HAP-1 (cell line): ENCODE results near the gene GPR17.

Source experiments
- DNase-seq, 2 experiments: peaks; one replicate each; pipeline ENCODE4 v3.0.0-alpha.2; 2016 to 2020; ENCODE audit warnings: low spot score in 2 of 2
- H3K27me3 ChIP-seq: fragments of 250-450 bp; sonication (Bioruptor Pico); 2 replicates; pipeline ENCODE4 v1.5.1; 2020; ENCODE audit warnings: low read depth, mild to moderate bottlenecking, moderate library complexity
- H3K36me3 ChIP-seq: fragments of 250-450 bp; sonication (Bioruptor Pico); replicated peaks from 2 replicates; pipeline ENCODE4 v1.5.1; 2020; ENCODE audit warnings: mild to moderate bottlenecking
- H3K4me1 ChIP-seq: fragments of 250-450 bp; sonication (Bioruptor Pico); 2 replicates; pipeline ENCODE4 v1.5.1; 2020; ENCODE audit warnings: mild to moderate bottlenecking
- H3K4me3 ChIP-seq: fragments of 250-450 bp; sonication (Bioruptor Pico); 2 replicates; pipeline ENCODE4 v1.5.1; 2020; ENCODE audit warnings: mild to moderate bottlenecking, moderate library complexity
- H3K9me3 ChIP-seq: fragments of 250-450 bp; sonication (Bioruptor Pico); 2 replicates; pipeline ENCODE4 v1.5.1; 2020; ENCODE audit warnings: mild to moderate bottlenecking, moderate library complexity
- in situ Hi-C: fragments of 300-500 bp; cut with MboI; formaldehyde crosslinking; loops from 3 replicates; pipeline ENCODE4 v1.14.3; 2020; ENCODE audit warnings: low sequenced_read_pairs, inconsistent platforms, mixed read lengths

Gene GPR17

DNA sequence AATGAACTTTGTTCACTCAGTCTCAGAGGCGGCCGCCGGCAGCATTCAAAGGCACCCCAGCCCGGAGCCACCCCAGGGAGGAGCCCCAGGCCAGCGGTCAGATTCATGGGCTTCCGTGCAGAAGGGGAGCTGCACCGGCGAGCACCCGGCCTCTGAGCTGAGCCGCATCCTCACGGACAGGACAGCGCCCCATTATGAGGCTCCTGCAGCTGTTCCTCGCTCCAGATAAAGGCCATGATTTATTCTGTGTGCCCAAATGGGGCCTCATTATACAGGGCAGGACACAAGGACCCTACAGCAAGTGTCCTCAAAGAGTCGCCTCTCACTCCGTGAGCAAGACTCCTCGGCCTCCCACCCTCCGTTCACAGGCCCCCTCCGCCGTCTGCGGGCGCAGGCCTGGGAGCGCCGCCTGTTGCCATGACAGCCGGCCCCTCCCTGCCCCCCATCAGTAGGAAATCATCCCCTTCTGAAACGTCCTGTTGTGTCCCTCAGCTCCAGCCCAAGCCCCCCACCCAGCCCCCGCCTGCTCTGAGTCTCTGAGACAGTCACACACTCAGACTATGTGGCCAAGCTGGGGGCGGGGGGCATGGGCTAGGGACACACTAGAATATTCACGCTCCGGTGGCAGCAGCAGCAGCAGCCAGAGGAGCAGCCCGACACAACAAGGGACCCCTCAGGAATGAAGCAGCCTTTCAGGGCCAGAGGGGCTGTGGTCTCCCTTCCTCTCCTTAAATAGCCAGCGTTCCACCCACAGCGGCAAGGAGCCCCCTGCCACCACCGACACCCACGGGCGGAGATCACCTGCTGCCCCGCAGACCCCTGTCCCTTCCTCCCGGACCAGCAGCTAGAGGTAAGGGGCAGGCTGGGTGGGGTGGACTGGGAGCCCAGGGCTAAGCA is at the start of gene GPR17:
Gene GPR17 (plus strand): TSS at position 759 of the 897 bp plus-strand sequence. CDS start 4,583 bp downstream, outside the sequence.
- Histone ChIP-seq H3K4me1 (no peaks in the 10 kb centered on the region), H3K9me3 (no peaks in the 10 kb centered on the region), H3K4me3 (no peak within 1 kb of the TSS), H3K36me3 (no peaks in the 10 kb centered on the region), H3K27me3 (no peaks in the 10 kb centered on the region)
- DNase-seq: no peak
- in situ Hi-C loops: no loop called here

DNA sequence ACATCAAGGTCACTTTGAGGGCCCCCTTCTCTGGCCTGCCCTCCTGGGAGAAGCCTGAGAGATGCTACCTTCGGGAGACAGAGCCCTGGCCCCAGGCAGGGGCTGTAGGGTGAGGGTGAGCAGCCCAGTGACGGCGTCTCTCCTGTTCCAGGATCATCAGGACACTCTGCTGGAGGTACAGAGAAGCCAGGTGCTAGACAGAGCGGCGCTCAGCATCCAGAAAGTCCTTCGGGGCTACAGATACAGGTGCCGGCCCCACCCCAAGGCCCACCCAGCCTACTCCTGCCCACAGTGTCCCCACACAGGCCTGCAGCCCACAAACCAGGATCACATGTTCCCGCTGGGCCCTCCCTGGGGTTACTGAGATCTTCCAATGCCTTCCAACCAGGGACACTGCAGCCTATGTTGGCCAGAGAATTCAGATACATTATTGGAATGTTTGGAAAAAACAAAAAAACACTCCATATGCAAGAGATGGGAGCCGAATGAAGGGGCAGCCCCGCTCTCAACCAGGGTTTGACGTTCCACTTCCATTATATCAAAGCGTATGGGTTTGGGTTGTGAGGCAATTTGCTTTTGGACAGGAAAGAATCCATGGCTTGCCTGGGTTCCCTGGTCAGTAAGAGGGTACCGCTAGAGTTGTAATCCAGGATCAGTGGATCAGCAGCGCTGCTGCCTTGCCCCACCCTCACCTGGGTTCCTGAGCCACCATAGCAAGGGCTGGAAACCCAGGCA is 49.5 kb upstream of the GPR17 start:
- peaks cover 4% of the 10 kb centered on the region; the same call in 1 of the 2 replicates for H3K27me3 ChIP-seq
- H3K36me3 ChIP-seq: no peaks in the 10 kb centered on the region
- DNase-seq: no peak
- H3K4me1 ChIP-seq: no peaks in the 10 kb centered on the region
- no peaks in the 10 kb centered on the region for H3K9me3 ChIP-seq
- in situ Hi-C loops: no loop called here
- no peak overlapping the region for H3K4me3 ChIP-seq

DNA sequence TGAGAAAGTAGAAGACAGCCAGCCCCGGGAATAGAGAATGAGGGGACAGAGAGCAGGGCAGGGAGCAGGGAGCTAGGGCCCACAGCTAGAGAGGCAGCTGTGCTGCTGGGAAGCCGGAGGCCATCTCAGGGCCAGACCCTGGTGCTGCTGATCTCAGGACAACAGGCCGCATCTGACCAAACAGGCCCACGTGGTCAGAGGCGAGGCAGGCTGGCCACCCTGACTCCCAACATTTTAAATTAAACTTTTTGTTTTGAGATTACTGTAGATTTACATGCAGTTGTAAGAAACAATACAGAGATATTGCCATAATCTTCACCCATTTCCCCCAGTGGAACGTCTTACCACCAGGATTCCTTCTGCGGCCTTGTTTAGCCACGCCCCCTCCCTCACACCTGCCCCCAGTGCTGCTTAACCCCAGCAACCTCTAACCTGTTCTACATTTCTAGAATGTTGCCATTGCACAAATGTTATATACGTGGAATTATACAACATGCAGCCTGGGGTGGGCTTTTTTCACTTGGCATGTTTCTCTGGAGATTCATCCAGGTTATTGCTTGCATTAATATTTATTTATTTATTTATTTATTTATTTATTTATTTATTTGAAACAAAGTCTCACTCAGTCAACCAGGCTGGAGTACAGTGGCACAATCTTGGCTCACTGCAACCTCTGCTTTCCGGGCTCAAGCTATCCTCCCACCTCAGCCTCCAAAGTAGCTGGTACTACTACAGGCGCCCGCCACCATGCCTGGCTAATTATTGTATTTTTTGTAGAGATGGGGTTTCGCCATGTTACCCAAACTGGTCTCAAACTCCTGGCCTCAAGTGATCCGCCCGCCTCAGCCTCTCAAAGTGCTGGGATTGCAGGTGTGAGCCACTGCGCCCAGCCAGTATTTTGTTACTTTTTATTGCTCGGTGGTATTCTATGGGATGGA is 48.6 kb upstream of the GPR17 start:
- Histone ChIP-seq H3K9me3 (no peaks in the 10 kb centered on the region), H3K36me3 (no peaks in the 10 kb centered on the region), H3K27me3 (peaks cover 4% of the 10 kb centered on the region; the same call in 1 of the 2 replicates), H3K4me3 (no peak overlapping the region), H3K4me1 (no peaks in the 10 kb centered on the region)
- DNase-seq: no peak
- in situ Hi-C loops: no loop called here

- Histone ChIP-seq H3K27me3 (peaks cover 4% of the 10 kb centered on the region; the same call in 1 of the 2 replicates), H3K36me3 (no peaks in the 10 kb centered on the region), H3K9me3 (peaks cover under 1% of the 10 kb centered on the region; the same call in 1 of the 2 replicates), H3K4me3 (no peak overlapping the region), H3K4me1 (no peaks in the 10 kb centered on the region)
- in situ Hi-C loops: no loop called here
- no peak for DNase-seq
Measured at GRCh38 chr2:127597984-127598380, 48.0 kb upstream of the GPR17 start.

GRCh38 chr2:127598711-127599110 is 47.2 kb upstream of the GPR17 start:
- Histone ChIP-seq H3K36me3 (no peaks in the 10 kb centered on the region), H3K9me3 (peaks cover 4% of the 10 kb centered on the region; the same call in 1 of the 2 replicates), H3K4me3 (no peak overlapping the region), H3K27me3 (peaks cover 4% of the 10 kb centered on the region; the same call in 1 of the 2 replicates), H3K4me1 (no peaks in the 10 kb centered on the region)
- in situ Hi-C loops: no loop called here
- DNase-seq: no peak

DNA sequence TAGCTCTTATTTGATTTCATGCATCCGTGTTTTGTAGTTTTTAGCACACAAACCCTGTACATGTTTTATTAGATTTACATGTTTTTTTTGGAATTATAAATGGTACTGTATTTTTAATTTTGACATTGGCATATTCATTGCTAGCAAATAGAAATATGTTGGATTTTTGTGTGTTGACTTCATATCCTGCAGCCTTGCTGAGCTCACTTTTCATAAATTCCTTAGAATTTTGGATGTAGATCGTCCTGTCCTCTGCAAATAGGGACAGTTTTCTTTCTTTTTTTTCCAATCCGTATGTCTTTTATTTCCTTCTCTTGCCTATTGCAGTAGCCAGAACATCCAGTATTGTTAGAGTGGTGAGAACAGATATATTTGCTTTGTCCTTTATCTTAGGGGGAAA is 46.7 kb upstream of the GPR17 start:
- peaks cover 4% of the 10 kb centered on the region; the same call in 1 of the 2 replicates for H3K27me3 ChIP-seq
- H3K36me3 ChIP-seq: no peaks in the 10 kb centered on the region
- no peak for DNase-seq
- H3K4me3 ChIP-seq: no peak overlapping the region
- in situ Hi-C loops: no loop called here
- H3K4me1 ChIP-seq: no peaks in the 10 kb centered on the region
- peaks cover 4% of the 10 kb centered on the region; the same call in 1 of the 2 replicates for H3K9me3 ChIP-seq

DNA sequence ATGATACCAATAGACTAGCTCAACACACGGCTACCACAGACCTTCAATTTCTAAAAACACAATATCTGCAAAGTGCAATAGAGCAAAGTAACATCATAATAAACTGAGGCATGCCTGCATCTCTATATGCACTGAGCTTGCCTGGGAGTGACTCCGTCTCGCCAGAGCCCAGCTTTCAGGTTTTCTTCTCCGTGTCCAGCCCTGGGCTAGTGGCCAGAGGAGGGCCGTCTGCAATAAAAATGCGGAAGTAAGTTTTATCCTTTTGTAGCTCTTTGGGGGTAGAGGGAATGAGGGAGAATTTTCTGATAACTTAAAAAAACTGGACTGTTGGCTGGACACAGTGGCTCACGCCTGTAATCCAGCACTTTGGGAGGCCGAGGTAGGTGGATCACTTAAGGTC is 41.0 kb upstream of the GPR17 start:
- Histone ChIP-seq H3K4me1 (no peaks in the 10 kb centered on the region), H3K9me3 (peaks cover 4% of the 10 kb centered on the region; the same call in 1 of the 2 replicates), H3K27me3 (no peaks in the 10 kb centered on the region), H3K36me3 (no peaks in the 10 kb centered on the region), H3K4me3 (no peak overlapping the region)
- no peak for DNase-seq
- in situ Hi-C loops: no loop called here

DNA sequence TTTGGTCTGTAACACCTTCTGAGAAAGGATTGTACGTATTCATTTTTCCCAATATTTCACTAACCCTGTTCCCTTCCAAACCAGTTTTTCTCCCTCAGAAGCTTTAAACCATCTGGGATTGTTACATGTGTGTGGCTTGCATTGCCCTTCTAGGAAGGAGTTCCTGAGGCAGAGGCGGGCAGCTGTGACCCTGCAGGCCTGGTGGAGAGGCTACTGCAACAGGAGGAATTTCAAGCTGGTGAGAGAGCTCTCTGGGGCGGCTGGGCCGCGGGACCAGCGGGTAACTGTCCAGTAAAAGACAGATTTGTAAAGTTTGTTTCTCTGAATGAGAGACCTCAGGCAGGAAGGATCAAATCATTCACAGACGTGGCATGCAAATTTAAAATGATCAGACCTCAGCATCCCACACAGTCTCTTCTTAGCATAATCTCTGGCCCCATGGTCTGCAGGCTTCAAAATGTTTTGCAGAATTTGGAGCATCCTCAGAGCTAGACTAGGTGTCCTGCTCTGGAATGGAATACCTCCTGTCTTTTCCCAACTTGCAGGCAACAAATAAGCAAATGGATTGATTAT is 40.2 kb upstream of the GPR17 start:
- no peaks in the 10 kb centered on the region for H3K4me1 ChIP-seq
- H3K36me3 ChIP-seq: no peaks in the 10 kb centered on the region
- DNase-seq: no peak
- in situ Hi-C loops: no loop called here
- H3K27me3 ChIP-seq: no peaks in the 10 kb centered on the region
- no peak overlapping the region for H3K4me3 ChIP-seq
- H3K9me3 ChIP-seq: peaks cover 4% of the 10 kb centered on the region; the same call in 1 of the 2 replicates

DNA sequence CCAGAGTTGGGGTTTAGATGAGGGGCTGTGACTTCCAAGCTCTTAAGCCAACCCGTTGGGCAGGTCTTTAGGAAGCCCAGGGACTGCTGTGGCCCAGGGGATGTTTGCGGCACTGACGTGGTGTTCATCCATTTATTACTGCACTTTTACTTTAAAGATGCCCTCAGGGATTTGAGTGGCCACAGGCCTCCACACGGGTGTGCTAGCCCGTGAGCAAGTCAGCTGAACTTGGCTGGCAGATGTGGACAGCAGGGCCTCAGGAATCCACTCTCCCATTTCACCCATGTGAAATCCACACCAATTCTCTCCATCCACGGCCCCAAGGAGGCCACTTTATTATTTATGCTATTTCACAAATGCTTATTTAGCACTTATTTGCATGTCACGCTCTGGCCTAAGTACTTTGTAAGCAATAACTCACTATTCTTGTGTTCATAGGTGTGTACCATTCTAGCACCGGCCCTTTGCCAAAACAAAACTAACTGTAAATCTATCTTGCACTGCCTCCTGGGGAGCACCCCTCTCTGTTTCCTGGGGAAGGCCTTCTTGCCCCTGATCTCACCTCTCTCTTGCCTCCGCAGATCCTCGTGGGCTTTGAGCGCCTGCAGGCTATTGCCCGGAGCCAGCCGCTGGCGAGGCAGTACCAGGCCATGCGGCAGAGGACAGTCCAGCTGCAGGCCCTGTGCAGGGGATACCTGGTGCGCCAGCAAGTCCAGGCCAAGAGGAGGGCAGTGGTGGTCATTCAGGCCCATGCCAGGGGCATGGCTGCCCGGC is 39.1 kb upstream of the GPR17 start:
- no peaks in the 10 kb centered on the region for H3K4me1 ChIP-seq
- no peak for DNase-seq
- no peak overlapping the region for H3K4me3 ChIP-seq
- H3K27me3 ChIP-seq: no peaks in the 10 kb centered on the region
- peaks cover 4% of the 10 kb centered on the region; the same call in 1 of the 2 replicates for H3K9me3 ChIP-seq
- no peaks in the 10 kb centered on the region for H3K36me3 ChIP-seq
- in situ Hi-C loops: no loop called here

- peaks cover 4% of the 10 kb centered on the region; the same call in 1 of the 2 replicates for H3K9me3 ChIP-seq
- in situ Hi-C loops: no loop called here
- no peaks in the 10 kb centered on the region for H3K4me1 ChIP-seq
- H3K4me3 ChIP-seq: no peak overlapping the region
- no peaks in the 10 kb centered on the region for H3K36me3 ChIP-seq
- DNase-seq: no peak
- H3K27me3 ChIP-seq: no peaks in the 10 kb centered on the region
Measured at GRCh38 chr2:127607399-127607908, 38.5 kb upstream of the GPR17 start.

- Histone ChIP-seq H3K27me3 (no peaks in the 10 kb centered on the region), H3K9me3 (peaks cover 3% of the 10 kb centered on the region; the same call in 1 of the 2 replicates), H3K36me3 (no peaks in the 10 kb centered on the region), H3K4me1 (no peaks in the 10 kb centered on the region), H3K4me3 (no peak overlapping the region)
- DNase-seq: no peak
- in situ Hi-C loops: no loop called here
Measured at GRCh38 chr2:127608061-127609030, 37.6 kb upstream of the GPR17 start.
